IPS-20b (cell line): Measurements from ENCODE around the gene PCYT2.

Experiments used
- H3K27ac ChIP-seq: one replicate; pipeline ENCODE4 v1.5.1; 2013; ENCODE audit warnings: low read length
- H3K27me3 ChIP-seq: 2 replicates; pipeline ENCODE4 v1.6.1; 2013; ENCODE audit warnings: mild to moderate bottlenecking, low read length, inconsistent platforms; ENCODE audit not compliant: insufficient read depth
- H3K36me3 ChIP-seq: 2 replicates; pipeline ENCODE4 v1.6.1; 2013; ENCODE audit warnings: low read depth, mild to moderate bottlenecking, inconsistent platforms, low read length, moderate library complexity; ENCODE audit not compliant: insufficient read depth
- H3K4me1 ChIP-seq: 2 replicates; pipeline ENCODE4 v1.6.1; 2013; ENCODE audit warnings: mild to moderate bottlenecking, control low read depth, inconsistent platforms, low read length, moderate library complexity; ENCODE audit not compliant: insufficient read depth
- H3K4me3 ChIP-seq: 2 replicates; pipeline ENCODE4 v1.5.1; 2013; ENCODE audit warnings: mild to moderate bottlenecking, low read length, inconsistent platforms
- H3K9ac ChIP-seq: 2 replicates; pipeline ENCODE4 v1.6.1; 2013; ENCODE audit warnings: low read depth, mild to moderate bottlenecking, inconsistent platforms, low read length, moderate library complexity
- H3K9me3 ChIP-seq: 2 replicates; pipeline ENCODE4 v1.6.1; 2013; ENCODE audit warnings: mild to moderate bottlenecking, low read depth, low read length, inconsistent platforms; ENCODE audit not compliant: insufficient read depth

The PCYT2 gene

DNA sequence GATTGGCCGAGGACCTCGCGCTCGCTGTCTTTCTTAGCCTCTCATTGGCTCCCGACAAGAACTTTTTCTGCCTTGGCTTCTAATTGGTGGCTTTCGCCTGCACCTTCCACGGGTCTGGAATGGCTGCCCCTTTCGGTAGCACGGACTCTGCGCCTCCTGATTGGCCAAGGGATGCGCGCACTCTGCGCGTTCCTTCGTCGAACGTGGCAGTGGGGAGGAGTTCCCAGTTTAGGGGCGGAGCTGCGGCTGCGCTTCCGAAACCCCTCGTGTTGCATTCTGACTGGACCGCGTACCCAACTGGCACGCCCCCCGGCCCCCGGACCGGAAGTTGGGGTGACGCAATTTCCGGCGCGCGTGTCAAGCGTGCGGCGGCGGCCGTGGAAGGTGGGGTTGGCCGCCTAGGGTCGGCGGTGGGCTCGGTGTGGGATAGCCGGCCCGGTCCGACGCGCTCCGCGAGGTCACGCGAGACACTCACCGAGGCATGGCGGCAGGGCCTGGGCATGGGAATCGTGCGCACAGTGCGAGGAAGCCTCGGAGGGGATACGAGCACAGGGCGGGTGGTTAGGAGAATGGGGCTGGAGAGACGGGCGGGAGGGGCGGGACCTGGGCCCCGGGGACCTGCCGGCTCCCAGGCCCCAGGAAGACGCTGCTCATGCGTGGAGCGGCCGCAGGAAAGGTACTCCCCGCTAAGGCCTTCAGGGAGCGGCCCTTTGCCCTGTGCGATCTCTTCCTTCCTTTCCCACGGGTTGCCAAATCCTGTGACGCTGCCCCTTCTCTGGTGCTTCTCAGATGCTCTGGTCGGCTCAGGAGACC is 50.2 kb downstream of the PCYT2 start:
- peak overlapping the region; percentile 93 for H3K9ac ChIP-seq
- H3K27ac ChIP-seq, result no peak overlapping the region
- peaks cover 54% of the 10 kb centered on the region for H3K36me3 ChIP-seq
- no peaks in the 10 kb centered on the region for H3K9me3 ChIP-seq
- H3K4me3 ChIP-seq, result peak overlapping the region; percentile 95
- no peaks in the 10 kb centered on the region for H3K27me3 ChIP-seq
- H3K4me1 ChIP-seq, result 0 out of 2 replicates have a peak, but pooled peaks cover 4% of the 10 kb centered on the region

DNA sequence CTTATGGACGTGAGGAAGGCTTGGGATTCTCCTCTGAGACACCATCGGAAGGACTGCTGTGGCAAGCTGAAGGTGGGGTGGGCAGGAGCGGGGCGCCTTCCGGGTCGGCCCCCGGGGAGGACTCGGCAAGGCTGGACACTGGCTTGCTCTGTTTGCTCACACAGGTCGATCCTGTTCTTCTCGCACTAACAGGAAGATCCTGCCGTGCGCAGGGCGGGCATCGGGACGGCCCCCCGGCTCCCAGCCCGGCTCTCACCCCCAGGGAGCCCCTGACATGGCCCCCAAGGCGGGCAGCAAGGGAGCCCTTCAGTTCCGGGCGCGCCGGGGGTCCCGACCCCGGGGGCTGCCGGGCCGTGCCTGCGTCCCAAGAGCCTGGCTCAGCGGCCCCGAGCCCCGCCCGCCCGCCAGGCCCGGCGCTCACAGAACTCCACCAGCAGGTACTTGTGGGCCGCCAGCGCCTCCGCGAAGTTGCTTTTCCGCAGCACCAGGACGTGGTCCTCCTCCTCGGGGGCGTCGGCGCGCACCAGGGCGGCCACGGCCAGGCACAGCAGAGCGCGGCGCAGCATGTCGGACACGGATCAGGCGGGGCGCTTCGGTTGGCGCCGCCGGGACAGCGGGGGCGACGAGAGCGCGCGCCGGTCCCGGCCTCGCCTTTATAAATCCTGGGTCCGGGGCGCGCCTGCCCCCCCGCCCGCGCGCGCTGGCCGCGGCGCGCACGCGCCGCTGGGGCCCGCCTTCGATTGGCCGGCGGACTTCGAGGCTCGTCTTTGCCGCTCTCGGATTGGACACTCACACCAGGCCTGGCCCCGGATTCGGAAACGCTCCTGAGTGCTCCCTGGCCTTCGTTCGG is 51.1 kb downstream of the PCYT2 start, which contains the start of gene P4HB:
Gene P4HB (minus strand): TSS at position 630 of the 850 bp plus-strand sequence. CDS start 64 bp downstream, at position 566.
- no peaks in the 10 kb centered on the region for H3K27me3 ChIP-seq
- H3K36me3 ChIP-seq, result peaks cover 54% of the 10 kb centered on the region
- H3K9ac ChIP-seq, result peak within 1 kb of the TSS; percentile 93
- no peak within 1 kb of the TSS for H3K27ac ChIP-seq
- H3K9me3 ChIP-seq, result no peaks in the 10 kb centered on the region
- 0 out of 2 replicates have a peak, but pooled peaks cover 4% of the 10 kb centered on the region for H3K4me1 ChIP-seq
- H3K4me3 ChIP-seq, result peak within 1 kb of the TSS; percentile 95

DNA sequence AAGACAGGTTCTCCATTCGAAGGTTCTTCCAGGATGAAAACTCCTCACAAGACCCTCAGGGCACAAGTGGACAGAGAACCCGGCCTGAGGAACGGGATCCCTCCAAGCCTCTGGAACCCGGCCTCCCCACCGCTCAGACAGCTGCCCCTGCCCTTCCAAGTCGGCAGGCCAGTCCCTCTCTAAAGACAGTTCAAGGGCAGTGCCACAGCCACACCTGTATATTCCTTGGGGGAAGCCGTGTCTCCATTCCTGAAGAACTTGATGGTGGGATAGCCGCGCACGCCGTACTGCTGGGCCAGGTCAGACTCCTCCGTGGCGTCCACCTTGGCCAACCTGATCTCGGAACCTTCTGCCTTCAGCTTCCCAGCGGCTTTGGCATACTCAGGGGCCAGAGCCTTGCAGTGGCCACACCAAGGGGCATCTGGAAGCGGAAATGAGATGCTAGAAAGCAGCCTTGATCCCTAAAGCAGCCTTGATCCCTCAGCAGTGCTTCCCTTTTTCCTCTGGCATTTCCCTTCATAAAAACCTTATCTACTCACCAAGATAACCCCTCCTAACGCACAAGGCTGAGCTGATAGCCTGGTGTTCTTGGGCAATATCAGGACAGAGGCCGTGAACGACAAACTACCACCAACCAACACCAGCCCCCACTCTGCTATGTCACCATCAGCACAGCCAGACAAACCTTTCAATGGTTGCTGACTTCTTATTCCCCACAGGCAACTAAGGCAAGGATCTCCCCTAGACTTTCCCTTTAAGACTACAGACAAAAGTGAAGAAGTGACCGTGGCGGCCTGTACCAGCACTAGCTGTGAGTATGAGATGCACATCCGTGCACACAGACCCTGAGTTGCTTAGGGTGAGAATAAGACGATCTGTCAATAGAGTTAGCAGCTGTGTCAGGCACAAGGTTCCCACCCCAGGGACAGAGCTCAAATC is 52.0 kb downstream of the PCYT2 start:
- H3K36me3 ChIP-seq, result peaks cover 59% of the 10 kb centered on the region
- peak overlapping the region; percentile 81 for H3K9ac ChIP-seq
- no peaks in the 10 kb centered on the region for H3K27me3 ChIP-seq
- H3K4me3 ChIP-seq, result peak overlapping the region; percentile 89
- no peak overlapping the region for H3K27ac ChIP-seq
- no peaks in the 10 kb centered on the region for H3K9me3 ChIP-seq
- 0 out of 2 replicates have a peak, but pooled peaks cover 4% of the 10 kb centered on the region for H3K4me1 ChIP-seq

DNA sequence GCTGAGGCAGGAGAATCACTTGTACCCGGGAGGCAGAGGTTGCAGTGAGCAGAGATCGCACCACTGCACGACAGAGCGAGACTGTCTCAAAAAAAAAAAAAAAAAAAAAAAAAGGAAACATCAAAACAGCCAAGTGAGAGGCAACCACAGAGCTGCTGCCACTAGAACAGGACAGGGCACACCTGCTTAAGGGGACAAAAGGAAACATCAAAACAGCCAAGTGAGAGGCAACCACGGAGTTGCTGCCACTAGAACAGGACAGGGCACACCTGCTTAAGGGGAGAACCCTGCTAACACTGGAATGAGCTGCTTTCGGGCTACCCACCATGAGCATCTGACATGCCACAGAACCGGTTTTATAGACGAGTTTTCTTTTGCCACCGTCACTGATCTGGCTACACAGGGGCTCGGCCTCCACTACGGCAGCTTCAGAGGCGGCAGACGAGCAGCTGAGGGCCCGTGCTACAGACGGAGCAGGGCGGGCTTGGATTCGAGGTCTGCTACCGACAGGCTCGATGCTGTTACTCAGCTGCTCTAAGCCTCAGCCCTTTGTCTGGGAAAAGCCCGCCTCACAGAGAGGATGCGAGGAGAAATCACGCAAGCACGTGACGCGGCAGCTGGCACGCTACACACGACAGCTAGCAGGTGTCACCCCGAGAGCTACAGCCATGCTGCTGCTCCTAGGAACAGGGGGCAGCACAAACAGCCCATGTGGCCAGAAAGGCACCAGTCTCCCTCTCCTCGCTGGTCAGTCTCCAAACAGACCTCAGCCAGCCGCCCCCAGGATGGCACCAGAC is 52.8 kb downstream of the PCYT2 start:
- H3K9ac ChIP-seq, result peak overlapping the region; percentile 81; the same call in 1 of the 2 replicates
- no peak overlapping the region for H3K4me3 ChIP-seq
- no peaks in the 10 kb centered on the region for H3K27me3 ChIP-seq
- H3K4me1 ChIP-seq, result 0 out of 2 replicates have a peak, but pooled peaks cover 4% of the 10 kb centered on the region
- no peak overlapping the region for H3K27ac ChIP-seq
- peaks cover 59% of the 10 kb centered on the region for H3K36me3 ChIP-seq
- H3K9me3 ChIP-seq, result no peaks in the 10 kb centered on the region

DNA sequence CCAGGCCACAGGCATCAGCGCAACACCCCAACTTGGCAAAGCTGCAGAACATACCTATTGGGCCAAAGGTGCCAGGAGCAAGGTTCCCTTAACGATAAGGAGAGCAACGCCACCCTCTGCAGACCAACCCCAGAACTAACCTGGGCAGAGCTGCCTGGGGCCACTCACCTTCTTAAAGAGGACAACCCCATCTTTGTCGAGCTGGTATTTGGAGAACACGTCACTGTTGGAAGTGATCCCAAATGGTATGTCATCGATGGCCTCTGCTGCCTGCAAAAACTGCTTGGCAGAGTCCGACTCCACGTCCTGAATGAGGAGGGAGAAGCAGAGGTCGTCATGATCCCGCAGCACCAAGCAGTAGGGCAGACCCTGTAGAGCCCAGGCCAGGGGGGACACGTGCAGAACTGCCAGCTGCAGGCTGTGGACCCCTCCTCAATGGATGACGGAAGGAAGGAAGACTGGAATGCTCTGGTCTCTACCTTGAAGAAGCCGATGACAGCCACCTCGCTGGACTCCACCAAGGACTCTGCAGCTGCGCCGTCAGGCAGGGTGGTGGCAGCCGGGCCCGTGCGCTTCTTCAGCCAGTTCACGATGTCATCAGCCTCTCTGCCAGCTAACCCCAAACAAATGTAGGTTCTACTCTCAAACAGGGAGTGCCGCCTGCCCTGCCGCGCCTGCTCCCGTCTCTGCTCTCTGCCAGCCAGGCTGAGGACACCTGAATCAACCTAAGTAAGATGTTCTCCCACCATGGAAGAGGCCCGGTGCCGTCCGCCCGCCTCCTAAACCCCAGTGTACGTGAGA is 56.0 kb downstream of the PCYT2 start:
- H3K27me3 ChIP-seq, result no peaks in the 10 kb centered on the region
- no peak overlapping the region for H3K27ac ChIP-seq
- H3K4me3 ChIP-seq, result no peak overlapping the region
- H3K36me3 ChIP-seq, result peaks cover 75% of the 10 kb centered on the region
- no peak overlapping the region for H3K9ac ChIP-seq
- H3K9me3 ChIP-seq, result no peaks in the 10 kb centered on the region
- 0 out of 2 replicates have a peak, but pooled peaks cover 4% of the 10 kb centered on the region for H3K4me1 ChIP-seq

DNA sequence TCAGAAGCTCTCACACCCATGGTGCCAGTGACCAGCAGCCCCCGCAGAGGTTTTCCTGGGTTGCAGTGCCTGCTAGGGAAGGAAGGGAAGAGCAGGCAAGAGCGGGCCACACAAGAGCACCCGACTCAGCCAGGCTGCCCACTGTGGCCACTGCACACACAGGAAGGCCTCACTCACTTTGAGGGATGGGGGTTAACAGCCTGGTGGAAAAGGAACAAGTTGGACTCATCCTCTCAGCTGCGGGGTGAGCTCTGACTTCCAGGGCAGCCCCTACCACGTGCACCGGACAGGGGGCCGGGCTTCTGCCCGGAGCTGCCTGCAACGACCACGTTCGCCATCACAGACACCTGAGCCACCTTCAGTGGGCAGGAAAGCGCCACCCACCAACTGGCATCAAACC is 59.0 kb downstream of the PCYT2 start:
- Histone ChIP-seq H3K4me1 (no peaks in the 10 kb centered on the region), H3K27ac (no peak overlapping the region), H3K9ac (no peak overlapping the region), H3K36me3 (peaks cover 64% of the 10 kb centered on the region), H3K9me3 (no peaks in the 10 kb centered on the region), H3K4me3 (no peak overlapping the region), H3K27me3 (no peaks in the 10 kb centered on the region)

DNA sequence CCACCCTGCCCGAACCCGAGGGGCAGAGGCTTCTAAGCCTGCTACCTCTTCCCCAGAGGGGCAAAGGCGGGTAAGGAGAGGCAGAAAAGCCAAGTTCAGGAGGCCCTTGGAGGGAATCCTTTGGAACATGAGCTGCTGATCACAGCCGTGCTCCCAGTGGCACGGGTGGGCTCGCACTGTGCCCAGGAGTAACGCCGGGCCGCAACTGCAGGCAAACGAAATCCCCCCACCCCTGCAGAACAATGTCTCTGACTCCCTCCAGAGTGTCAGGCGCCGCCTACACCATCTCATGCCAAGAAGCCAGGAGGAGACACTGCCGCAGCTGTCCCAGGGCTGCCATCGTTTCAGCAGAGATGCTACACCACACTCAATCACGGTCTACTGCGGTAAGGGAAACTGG is 59.8 kb downstream of the PCYT2 start:
- H3K4me1 ChIP-seq, result no peaks in the 10 kb centered on the region
- no peak overlapping the region for H3K27ac ChIP-seq
- no peak overlapping the region for H3K9ac ChIP-seq
- H3K9me3 ChIP-seq, result no peaks in the 10 kb centered on the region
- H3K36me3 ChIP-seq, result peaks cover 68% of the 10 kb centered on the region
- H3K27me3 ChIP-seq, result no peaks in the 10 kb centered on the region
- H3K4me3 ChIP-seq, result no peak overlapping the region
